ENCODE results near the gene NFKBIE.
A peak's percentile ranks its signal among the peaks of the same experiment; 100 is the strongest.
"Not testable (repeated sequence)": the region's sequence is repeated elsewhere in the genome, so short reads cannot be mapped to it uniquely, and the experiment has no call there.

NFKBIE gene

GRCh38 chr6:44238687-44239350 is 26.5 kb downstream of the NFKBIE start:
- no peak for DNase-seq

- DNase-seq = peak; percentile 25 to 49
Measured at GRCh38 chr6:44237813-44238433, 27.4 kb downstream of the NFKBIE start.

GRCh38 chr6:44237021-44237812 is 28.1 kb downstream of the NFKBIE start:
- peak; percentile 69 to 86 for DNase-seq

GRCh38 chr6:44235891-44236516 is 29.3 kb downstream of the NFKBIE start:
- no peak for DNase-seq

GRCh38 chr6:44235269-44235668 is 30.1 kb downstream of the NFKBIE start:
- no peak for DNase-seq

GRCh38 chr6:44234101-44235025 is 31.0 kb downstream of the NFKBIE start:
- DNase-seq = peak; percentile 64 to 71

- peak in 1 of 2 experiments; percentile 63 for DNase-seq
Measured at GRCh38 chr6:44233567-44234100, 31.7 kb downstream of the NFKBIE start.

GRCh38 chr6:44232676-44233566 is 32.4 kb downstream of the NFKBIE start:
- peak in 1 of 2 experiments; percentile 41 for DNase-seq

- DNase-seq = not testable (repeated sequence)
Measured at GRCh38 chr6:44231426-44231825, 33.9 kb downstream of the NFKBIE start.

- DNase-seq = no peak
Measured at GRCh38 chr6:44230034-44230675, 35.2 kb downstream of the NFKBIE start.

GRCh38 chr6:44229376-44230033 is 35.8 kb downstream of the NFKBIE start:
- no peak for DNase-seq

- DNase-seq = no peak
Measured at GRCh38 chr6:44228836-44229235, 36.5 kb downstream of the NFKBIE start.

- no peak for DNase-seq
Measured at GRCh38 chr6:44228433-44228832, 36.9 kb downstream of the NFKBIE start.

GRCh38 chr6:44228031-44228430 is 37.3 kb downstream of the NFKBIE start:
- no peak for DNase-seq

GRCh38 chr6:44227148-44227793 is 38.1 kb downstream of the NFKBIE start:
- no peak for DNase-seq

GRCh38 chr6:44226368-44227147 is 38.8 kb downstream of the NFKBIE start:
- DNase-seq = peak in 1 of 2 experiments; percentile 18

GRCh38 chr6:44225579-44226325 is 39.6 kb downstream of the NFKBIE start:
- no peak for DNase-seq

GRCh38 chr6:44224965-44225305 is 40.4 kb downstream of the NFKBIE start:
- no peak for DNase-seq

Data from Kasumi-1 (cell line).